Measurements from ENCODE around the gene FKBP5. TPM values are rescaled to one million over a fixed set of nuclear protein-coding genes. Genes with fewer than 3 reads are reported as not detected.

FKBP5 gene
- total RNA-seq, 1 donor from 2014 or later, result 4.6 TPM

DNA sequence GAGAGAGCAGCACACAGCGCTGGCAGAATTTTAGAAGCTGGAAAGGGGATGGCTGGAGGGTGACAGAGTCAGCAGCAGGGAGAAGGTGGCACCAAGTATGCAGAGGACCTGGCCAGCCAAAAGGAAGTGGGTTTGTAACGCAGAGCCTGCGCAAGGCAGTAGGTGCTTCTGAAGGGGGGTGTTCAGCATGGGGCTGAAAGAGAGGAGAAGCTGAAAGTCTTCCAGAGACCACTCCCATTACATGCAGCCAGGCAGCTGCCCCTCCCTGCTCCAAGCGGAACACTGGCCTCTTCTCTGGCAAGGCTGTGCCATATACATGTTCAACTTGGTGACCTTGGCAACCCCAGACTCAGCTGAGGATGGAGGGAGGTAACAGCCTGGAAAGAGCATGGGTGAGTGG is 133.9 kb downstream of the FKBP5 start:
- Mint-ChIP-seq H3K9me3 (ENCODE audit: unreplicated experiment) (peaks cover 9% of the 10 kb centered on the region), H3K4me1 (ENCODE audit: low read depth, unreplicated experiment) (no peaks in the 10 kb centered on the region), H3K27me3 (ENCODE audit: low read depth, unreplicated experiment) (peaks cover 10% of the 10 kb centered on the region), H3K4me3 (ENCODE audit: unreplicated experiment) (no peak overlapping the region), H3K27ac (ENCODE audit: unreplicated experiment) (no peak overlapping the region), H3K36me3 (ENCODE audit: low read depth, unreplicated experiment) (no peaks in the 10 kb centered on the region)
- Histone ChIP-seq H3K36me3 (ENCODE audit: insufficient read depth, low read length) (no peaks in the 10 kb centered on the region), H3K27me3 (ENCODE audit: insufficient read depth, low read length) (no peaks in the 10 kb centered on the region), H3K4me2 (ENCODE audit: low read length) (no peak overlapping the region), H4K20me1 (ENCODE audit: insufficient read depth, low read length) (no peaks in the 10 kb centered on the region), H3K9ac (ENCODE audit: low read length) (no peak overlapping the region), H3K9me3 (ENCODE audit: insufficient read depth, low read depth, low read length) (peaks cover 3% of the 10 kb centered on the region), H3K4me1 (ENCODE audit: insufficient read depth, low read length) (no peaks in the 10 kb centered on the region), H3K27ac (ENCODE audit: low read depth, low read length) (no peak overlapping the region), H2AFZ (ENCODE audit: low read depth, low read length) (no peak overlapping the region), H3K79me2 (ENCODE audit: insufficient read depth, low read length) (no peaks in the 10 kb centered on the region), H3K4me3 (ENCODE audit: insufficient read depth, low read depth, low read length) (no peak overlapping the region)
- TF ChIP-seq EZH2 (IDR thresholded peaks at IDR 0.05; ENCODE audit: insufficient read depth, low read length) (no peak), CTCF (IDR thresholded peaks at IDR 0.05; ENCODE audit: insufficient read depth, low read depth, low read length) (no peak)
- no peak for DNase-seq (ENCODE audit: low read depth)
- no peak for FAIRE-seq

DNA sequence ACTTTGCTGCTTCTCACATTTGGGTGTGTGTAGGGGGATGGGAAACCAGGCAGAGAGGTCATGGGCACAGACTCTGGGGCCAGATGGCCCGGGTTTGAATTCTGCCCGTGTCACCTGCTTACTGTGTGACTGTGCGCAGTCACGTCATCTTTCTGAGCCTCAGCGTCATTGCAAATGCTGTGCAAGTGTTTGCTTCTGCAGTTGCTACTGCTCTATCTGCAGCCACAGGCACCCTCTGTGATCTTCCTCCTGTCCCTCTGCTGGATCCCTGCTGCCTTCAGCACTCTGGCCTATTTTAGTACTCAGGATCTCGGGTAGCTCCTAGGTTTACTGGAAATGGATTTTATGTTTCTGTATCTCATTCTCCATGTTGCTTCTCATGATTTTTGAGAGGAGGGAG is 135.4 kb downstream of the FKBP5 start:
- Histone ChIP-seq H3K4me1 (ENCODE audit: insufficient read depth, low read length) (no peaks in the 10 kb centered on the region), H2AFZ (ENCODE audit: low read depth, low read length) (no peak overlapping the region), H3K27ac (ENCODE audit: low read depth, low read length) (no peak overlapping the region), H3K9ac (ENCODE audit: low read length) (no peak overlapping the region), H3K36me3 (ENCODE audit: insufficient read depth, low read length) (no peaks in the 10 kb centered on the region), H3K27me3 (ENCODE audit: insufficient read depth, low read length) (no peaks in the 10 kb centered on the region), H3K79me2 (ENCODE audit: insufficient read depth, low read length) (no peaks in the 10 kb centered on the region), H3K4me2 (ENCODE audit: low read length) (no peak overlapping the region), H3K9me3 (ENCODE audit: insufficient read depth, low read depth, low read length) (peaks cover 3% of the 10 kb centered on the region), H3K4me3 (ENCODE audit: insufficient read depth, low read depth, low read length) (no peak overlapping the region), H4K20me1 (ENCODE audit: insufficient read depth, low read length) (no peaks in the 10 kb centered on the region)
- TF ChIP-seq CTCF (IDR thresholded peaks at IDR 0.05; ENCODE audit: insufficient read depth, low read depth, low read length) (no peak), EZH2 (IDR thresholded peaks at IDR 0.05; ENCODE audit: insufficient read depth, low read length) (no peak)
- Mint-ChIP-seq H3K4me1 (ENCODE audit: low read depth, unreplicated experiment) (no peaks in the 10 kb centered on the region), H3K36me3 (ENCODE audit: low read depth, unreplicated experiment) (no peaks in the 10 kb centered on the region), H3K4me3 (ENCODE audit: unreplicated experiment) (no peak overlapping the region), H3K9me3 (ENCODE audit: unreplicated experiment) (peaks cover 9% of the 10 kb centered on the region), H3K27me3 (ENCODE audit: low read depth, unreplicated experiment) (peaks cover 10% of the 10 kb centered on the region), H3K27ac (ENCODE audit: unreplicated experiment) (no peak overlapping the region)
- no peak for FAIRE-seq
- no peak for DNase-seq (ENCODE audit: low read depth)

DNA sequence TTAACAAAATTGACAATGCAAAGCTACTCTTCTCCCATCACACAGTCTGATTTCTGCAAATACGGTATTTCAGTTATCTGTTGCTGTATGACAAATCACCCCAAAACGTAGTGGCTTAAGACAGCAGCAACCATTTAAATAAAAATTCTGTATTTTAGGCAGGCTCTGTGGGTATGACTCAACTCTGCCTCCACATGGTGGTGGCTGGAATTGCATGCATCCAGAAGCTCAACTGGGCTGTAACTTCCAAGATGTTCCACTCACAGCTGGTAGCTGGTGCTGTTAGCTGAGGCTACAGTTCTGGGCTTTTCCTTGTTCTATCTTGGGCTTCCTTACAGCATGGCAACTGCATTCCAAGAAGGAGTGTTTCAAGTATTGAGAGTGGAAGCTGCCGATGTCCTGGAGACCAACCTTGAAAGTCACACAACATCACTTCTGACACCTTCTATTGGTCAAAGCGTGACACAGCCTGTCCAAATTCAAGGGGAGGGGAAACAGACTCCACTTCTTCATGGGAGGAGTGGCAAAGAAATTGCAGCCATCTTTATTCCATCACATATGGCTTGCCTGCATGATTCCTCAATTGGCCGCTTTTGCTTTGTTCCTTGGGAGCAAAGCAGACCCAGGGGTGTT is 136.3 kb downstream of the FKBP5 start:
- Histone ChIP-seq H3K36me3 (ENCODE audit: insufficient read depth, low read length) (no peaks in the 10 kb centered on the region), H3K4me1 (ENCODE audit: insufficient read depth, low read length) (no peaks in the 10 kb centered on the region), H3K9ac (ENCODE audit: low read length) (no peak overlapping the region), H4K20me1 (ENCODE audit: insufficient read depth, low read length) (no peaks in the 10 kb centered on the region), H2AFZ (ENCODE audit: low read depth, low read length) (peak overlapping the region; percentile 23), H3K27me3 (ENCODE audit: insufficient read depth, low read length) (no peaks in the 10 kb centered on the region), H3K9me3 (ENCODE audit: insufficient read depth, low read depth, low read length) (peaks cover 3% of the 10 kb centered on the region), H3K27ac (ENCODE audit: low read depth, low read length) (no peak overlapping the region), H3K4me3 (ENCODE audit: insufficient read depth, low read depth, low read length) (no peak overlapping the region), H3K79me2 (ENCODE audit: insufficient read depth, low read length) (no peaks in the 10 kb centered on the region), H3K4me2 (ENCODE audit: low read length) (no peak overlapping the region)
- Mint-ChIP-seq H3K36me3 (ENCODE audit: low read depth, unreplicated experiment) (no peaks in the 10 kb centered on the region), H3K4me3 (ENCODE audit: unreplicated experiment) (no peak overlapping the region), H3K27me3 (ENCODE audit: low read depth, unreplicated experiment) (peaks cover 10% of the 10 kb centered on the region), H3K9me3 (ENCODE audit: unreplicated experiment) (peaks cover 9% of the 10 kb centered on the region), H3K27ac (ENCODE audit: unreplicated experiment) (no peak overlapping the region), H3K4me1 (ENCODE audit: low read depth, unreplicated experiment) (no peaks in the 10 kb centered on the region)
- TF ChIP-seq EZH2 (IDR thresholded peaks at IDR 0.05; ENCODE audit: insufficient read depth, low read length) (no peak), CTCF (IDR thresholded peaks at IDR 0.05; ENCODE audit: insufficient read depth, low read depth, low read length) (peak; percentile 65)
- DNase-seq (ENCODE audit: low read depth) (peak; percentile 4), FAIRE-seq (no peak)

Data from astrocyte (in vitro differentiated cells and primary cell).